Glutamatergic neuron (in vitro differentiated cells): ENCODE measurements around the gene RNASE8. TPM values are rescaled to one million over a fixed set of nuclear protein-coding genes. Genes with fewer than 3 reads are reported as not detected.

Experiments
- DNase-seq: peaks from one replicate; pipeline ENCODE4 v3.0.0; 2022
- H3K27ac Mint-ChIP-seq: one replicate; pipeline ENCODE4 v1.8.0; 2020; ENCODE audit warnings: mild to moderate bottlenecking, mixed read lengths, inconsistent platforms; ENCODE audit not compliant: unreplicated experiment
- H3K27me3 Mint-ChIP-seq: one replicate; pipeline ENCODE4 v1.8.0; 2020; ENCODE audit warnings: mild to moderate bottlenecking, moderate library complexity, mixed read lengths, inconsistent platforms; ENCODE audit not compliant: unreplicated experiment
- H3K36me3 Mint-ChIP-seq: one replicate; pipeline ENCODE4 v1.8.0; 2020; ENCODE audit warnings: mild to moderate bottlenecking, mixed read lengths, inconsistent platforms; ENCODE audit not compliant: unreplicated experiment
- H3K4me1 Mint-ChIP-seq: one replicate; pipeline ENCODE4 v1.8.0; 2020; ENCODE audit warnings: mild to moderate bottlenecking, low read depth, mixed read lengths, inconsistent platforms; ENCODE audit not compliant: unreplicated experiment
- H3K4me3 Mint-ChIP-seq: one replicate; pipeline ENCODE4 v1.8.0; 2020; ENCODE audit warnings: mild to moderate bottlenecking, mixed read lengths, inconsistent platforms; ENCODE audit not compliant: unreplicated experiment
- H3K9me3 Mint-ChIP-seq: one replicate; pipeline ENCODE4 v1.8.0; 2020; ENCODE audit warnings: mild to moderate bottlenecking, moderate library complexity, mixed read lengths, inconsistent platforms; ENCODE audit not compliant: unreplicated experiment
- CTCF ChIP-seq: fragments of 200-600 bp; sonication (generic); IDR thresholded peaks from one replicate; pipeline ENCODE4 v1.5.0; 2021; ENCODE audit not compliant: partially characterized antibody, unreplicated experiment
- total RNA-seq: library from RNA; stranded (reverse); fragmentation: NEBNext Ultra II Directional; extraction: Animal tissue kit (Norgen Biotek cat#: 25700); gene quantifications from one replicate; pipeline ENCODE4 v1.2.1, GENCODE V29; 2021; ENCODE audit not compliant: unreplicated experiment

The RNASE8 gene
- total RNA-seq, 1 donor from 2014 or later = not detected

GRCh38 chr14:21090940-21091663, 33.5 kb downstream of the RNASE8 start:
- Mint-ChIP-seq H3K9me3 (peaks cover 21% of the 10 kb centered on the region), H3K4me1 (peaks cover 51% of the 10 kb centered on the region), H3K4me3 (peak overlapping the region; percentile 87), H3K27ac (peak overlapping the region; percentile 96), H3K36me3 (no peaks in the 10 kb centered on the region), H3K27me3 (peaks cover 26% of the 10 kb centered on the region)
- DNase-seq = no peak
- no peak for TF ChIP-seq CTCF

GRCh38 chr14:21091821-21092272, 34.2 kb downstream of the RNASE8 start:
- Mint-ChIP-seq H3K27ac (peak overlapping the region; percentile 96), H3K36me3 (no peaks in the 10 kb centered on the region), H3K27me3 (peaks cover 33% of the 10 kb centered on the region), H3K4me3 (peak overlapping the region; percentile 87), H3K9me3 (peaks cover 23% of the 10 kb centered on the region), H3K4me1 (peaks cover 48% of the 10 kb centered on the region)
- DNase-seq = no peak
- no peak for TF ChIP-seq CTCF

- peak overlapping the region; percentile 75 for H3K27ac Mint-ChIP-seq
- H3K27me3 Mint-ChIP-seq = peaks cover 36% of the 10 kb centered on the region
- H3K4me1 Mint-ChIP-seq = peaks cover 49% of the 10 kb centered on the region
- DNase-seq = peak; percentile 91
- peak; percentile 99 for TF ChIP-seq CTCF
- H3K4me3 Mint-ChIP-seq = peak overlapping the region; percentile 97
- H3K36me3 Mint-ChIP-seq = no peaks in the 10 kb centered on the region
- peaks cover 28% of the 10 kb centered on the region for H3K9me3 Mint-ChIP-seq
Observed at GRCh38 chr14:21092273-21093011, 34.8 kb downstream of the RNASE8 start.

- Mint-ChIP-seq H3K27ac (peak overlapping the region; percentile 100), H3K36me3 (no peaks in the 10 kb centered on the region), H3K4me1 (peaks cover 43% of the 10 kb centered on the region), H3K27me3 (peaks cover 36% of the 10 kb centered on the region), H3K9me3 (peaks cover 29% of the 10 kb centered on the region), H3K4me3 (peak overlapping the region; percentile 97)
- no peak for TF ChIP-seq CTCF
- no peak for DNase-seq
Observed at GRCh38 chr14:21093018-21093417, 35.4 kb downstream of the RNASE8 start.
